Measurements from ENCODE around the gene CHRDL2. TPM values are rescaled to one million over a fixed set of nuclear protein-coding genes. Genes with fewer than 3 reads are reported as not detected.
"Not testable (repeated sequence)": the region's sequence is repeated elsewhere in the genome, so short reads cannot be mapped to it uniquely, and the experiment has no call there.

The CHRDL2 gene
- total and polyA plus RNA-seq, 9 donors = 0.22 to 12.3 (median 2.7) TPM; not detected in 4

DNA sequence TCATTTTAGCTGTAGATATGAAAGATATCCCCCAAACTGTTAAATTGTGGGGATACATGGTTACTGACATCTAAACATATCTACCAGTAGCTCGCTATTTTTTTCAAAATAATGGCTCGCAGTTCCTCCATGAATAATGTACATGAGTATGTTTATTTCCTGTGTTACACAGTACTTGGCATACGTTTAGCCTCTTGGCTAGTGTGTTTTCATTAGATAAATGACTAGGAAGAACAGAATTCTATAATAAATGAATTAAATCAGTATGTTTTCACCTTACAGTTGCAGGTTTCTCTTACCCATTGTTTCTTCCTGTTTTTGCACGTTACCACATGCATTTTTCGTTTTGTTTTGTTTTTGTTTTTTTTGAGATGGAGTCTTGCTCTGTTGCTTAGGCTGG lies 39.2 kb upstream of the CHRDL2 start:
- Histone ChIP-seq H3K27ac (no peak overlapping the region), H3K4me1 (ENCODE audit: insufficient read depth) (no peaks in the 10 kb centered on the region), H3K9me3 (no peaks in the 10 kb centered on the region), H3K36me3 (no peaks in the 10 kb centered on the region), H3K27me3 (no peaks in the 10 kb centered on the region), H3K4me3 (no peak overlapping the region)
- TF ChIP-seq POLR2A (IDR thresholded peaks at IDR 0.05) = no peak
- TF ChIP-seq EP300 (IDR thresholded peaks at IDR 0.05) = no peak
- no peak for TF ChIP-seq CTCF (IDR thresholded peaks at IDR 0.05)
- intact Hi-C loops (cut with DNase I) = no loop called here
- no peak for DNase-seq
- WGBS, 3 donors = 42 to 63% (median 52%) methylated on average over 5 of the region's 5 CpGs

- H3K4me3 ChIP-seq = no peak overlapping the region
- no peak overlapping the region for H3K27ac ChIP-seq
- intact Hi-C loops (cut with DNase I) = no loop called here
- H3K27me3 ChIP-seq = no peaks in the 10 kb centered on the region
- TF ChIP-seq CTCF (IDR thresholded peaks at IDR 0.05) (no peak), POLR2A (IDR thresholded peaks at IDR 0.05) (no peak), EP300 (IDR thresholded peaks at IDR 0.05) (no peak)
- no peaks in the 10 kb centered on the region for H3K9me3 ChIP-seq
- no peaks in the 10 kb centered on the region for H3K36me3 ChIP-seq
- H3K4me1 ChIP-seq (ENCODE audit: insufficient read depth) = no peaks in the 10 kb centered on the region
- WGBS, 3 donors = 67 to 76% (median 74%) methylated on average over 2 of the region's 2 CpGs
- no peak for DNase-seq
Measured at GRCh38 chr11:74769055-74769707, 38.0 kb upstream of the CHRDL2 start.

DNA sequence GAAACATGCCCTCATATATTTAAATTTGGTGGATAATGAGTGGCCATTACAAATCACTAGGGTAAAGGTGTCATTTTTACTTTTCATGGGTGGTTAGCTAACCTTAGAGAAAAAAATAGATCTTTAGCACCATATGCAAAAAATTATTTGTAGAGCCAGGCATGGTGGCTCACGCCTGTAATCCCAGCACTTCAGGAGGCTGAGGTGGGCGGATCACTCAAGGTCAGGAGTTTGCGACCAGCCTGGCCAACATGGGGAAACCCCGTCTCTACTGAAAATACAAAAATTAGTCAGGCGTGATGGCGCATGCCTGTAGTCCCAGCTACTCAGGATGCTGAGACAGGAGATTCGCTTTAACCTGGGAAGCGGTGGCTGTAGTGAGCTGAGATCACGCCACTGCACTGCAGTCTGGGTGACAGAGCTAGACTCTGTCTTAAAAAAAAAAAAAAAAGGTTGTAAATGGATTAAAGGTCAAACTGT lies 37.0 kb upstream of the CHRDL2 start:
- intact Hi-C loops (cut with DNase I); H3K9me3 ChIP-seq; H3K27me3 ChIP-seq; H3K4me1 ChIP-seq (ENCODE audit: insufficient read depth); H3K27ac ChIP-seq; H3K4me3 ChIP-seq; H3K36me3 ChIP-seq; DNase-seq: not testable (repeated sequence)
- WGBS, 3 donors = 92 to 97% (median 95%) methylated on average over 9 of the region's 9 CpGs

DNA sequence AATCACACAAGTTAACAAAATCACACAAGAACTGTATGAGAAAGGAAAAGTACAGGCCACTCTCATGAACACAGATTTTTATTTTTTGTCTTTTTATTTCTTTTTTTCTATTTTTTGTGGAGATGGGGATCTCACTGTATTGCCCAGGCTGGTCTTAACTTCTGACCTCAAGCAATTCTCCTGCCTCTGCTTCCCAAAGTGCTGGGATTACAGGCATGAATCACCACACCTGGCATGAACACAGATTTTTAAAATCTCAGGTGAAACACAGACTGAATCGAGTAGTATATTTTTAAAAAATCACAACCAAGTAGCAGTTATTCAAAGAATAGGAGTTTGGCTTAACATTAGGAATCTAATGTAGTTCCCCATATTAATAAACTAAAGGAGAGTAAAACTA lies 35.7 kb upstream of the CHRDL2 start:
- H3K4me1 ChIP-seq (ENCODE audit: insufficient read depth) = no peaks in the 10 kb centered on the region
- no peak overlapping the region for H3K4me3 ChIP-seq
- H3K27ac ChIP-seq = no peak overlapping the region
- 96 to 100% (median 98%) methylated on average over 1 of the region's 1 CpG for WGBS, 3 donors
- H3K9me3 ChIP-seq = no peaks in the 10 kb centered on the region
- TF ChIP-seq EP300 (IDR thresholded peaks at IDR 0.05) (no peak), POLR2A (IDR thresholded peaks at IDR 0.05) (no peak), CTCF (IDR thresholded peaks at IDR 0.05) (no peak)
- DNase-seq = no peak
- no peaks in the 10 kb centered on the region for H3K27me3 ChIP-seq
- intact Hi-C loops (cut with DNase I) = no loop called here
- H3K36me3 ChIP-seq = no peaks in the 10 kb centered on the region

GRCh38 chr11:74756571-74756970 lies 25.3 kb upstream of the CHRDL2 start:
- H3K27me3 ChIP-seq = no peaks in the 10 kb centered on the region
- no peak for TF ChIP-seq POLR2A (IDR thresholded peaks at IDR 0.05)
- no peak for TF ChIP-seq EP300 (IDR thresholded peaks at IDR 0.05)
- TF ChIP-seq CTCF (IDR thresholded peaks at IDR 0.05) = no peak
- intact Hi-C loops (cut with DNase I) = no loop called here
- H3K27ac ChIP-seq = no peak overlapping the region
- no peaks in the 10 kb centered on the region for H3K36me3 ChIP-seq
- no peak overlapping the region for H3K4me3 ChIP-seq
- no peak for DNase-seq
- peaks cover 6% of the 10 kb centered on the region for H3K4me1 ChIP-seq (ENCODE audit: insufficient read depth)
- 86 to 97% (median 93%) methylated on average over 1 of the region's 1 CpG for WGBS, 3 donors
- no peaks in the 10 kb centered on the region for H3K9me3 ChIP-seq

Measured in ovary (tissue), 9 donors.